ENCODE results near the gene MICB. TPM values are rescaled to one million over a fixed set of nuclear protein-coding genes. Genes with fewer than 3 reads are reported as not detected.
A peak's percentile ranks its signal among the peaks of the same experiment; 100 is the strongest.

Gene MICB
- total RNA-seq, 1 donor from 2014 or later: 1.1 TPM

- H3K4me1 ChIP-seq: peaks cover 62% of the 10 kb centered on the region
- H3K9me3 ChIP-seq (replicated peaks): no peaks in the 10 kb centered on the region
- no peak for TF ChIP-seq CTCF (IDR thresholded peaks at IDR 0.05; ENCODE audit: borderline replicate concordance)
- no peaks in the 10 kb centered on the region for H3K27me3 ChIP-seq (ENCODE audit: low read depth)
- intact Hi-C loops (cut with micrococcal nuclease): no loop called here
- H3K27ac ChIP-seq (replicated peaks): no peak overlapping the region
- no peak for DNase-seq
- peaks cover 100% of the 10 kb centered on the region for H3K36me3 ChIP-seq
- no peak overlapping the region for H3K4me3 ChIP-seq
Observed at GRCh38 chr6:31534521-31535040, 36.6 kb downstream of the MICB start.

GRCh38 chr6:31535538-31536324 is 37.8 kb downstream of the MICB start:
- Histone ChIP-seq H3K27me3 (ENCODE audit: low read depth) (no peaks in the 10 kb centered on the region), H3K36me3 (peaks cover 97% of the 10 kb centered on the region), H3K4me1 (peaks cover 71% of the 10 kb centered on the region), H3K27ac (replicated peaks) (no peak overlapping the region), H3K4me3 (no peak overlapping the region), H3K9me3 (replicated peaks) (no peaks in the 10 kb centered on the region)
- intact Hi-C loops (cut with micrococcal nuclease): no loop called here
- no peak for TF ChIP-seq CTCF (IDR thresholded peaks at IDR 0.05; ENCODE audit: borderline replicate concordance)
- no peak for DNase-seq

GRCh38 chr6:31538805-31539400 is 41.0 kb downstream of the MICB start:
- H3K27me3 ChIP-seq (ENCODE audit: low read depth): no peaks in the 10 kb centered on the region
- H3K9me3 ChIP-seq (replicated peaks): no peaks in the 10 kb centered on the region
- H3K4me3 ChIP-seq: peak overlapping the region; percentile 83
- intact Hi-C loops (cut with micrococcal nuclease): no loop called here
- TF ChIP-seq CTCF (IDR thresholded peaks at IDR 0.05; ENCODE audit: borderline replicate concordance): no peak
- H3K27ac ChIP-seq (replicated peaks): peak overlapping the region; percentile 92
- peaks cover 65% of the 10 kb centered on the region for H3K36me3 ChIP-seq
- DNase-seq: no peak
- peaks cover 72% of the 10 kb centered on the region for H3K4me1 ChIP-seq

GRCh38 chr6:31540640-31541039 is 42.7 kb downstream of the MICB start:
- peak overlapping the region; percentile 83 for H3K4me3 ChIP-seq
- intact Hi-C loops (cut with micrococcal nuclease): no loop called here
- no peaks in the 10 kb centered on the region for H3K27me3 ChIP-seq (ENCODE audit: low read depth)
- H3K4me1 ChIP-seq: peaks cover 70% of the 10 kb centered on the region
- H3K9me3 ChIP-seq (replicated peaks): no peaks in the 10 kb centered on the region
- H3K27ac ChIP-seq (replicated peaks): peak overlapping the region; percentile 92
- TF ChIP-seq CTCF (IDR thresholded peaks at IDR 0.05; ENCODE audit: borderline replicate concordance): no peak
- H3K36me3 ChIP-seq: peaks cover 47% of the 10 kb centered on the region
- no peak for DNase-seq

GRCh38 chr6:31541059-31541657 is 43.2 kb downstream of the MICB start:
- peak overlapping the region; percentile 83 for H3K4me3 ChIP-seq
- peaks cover 42% of the 10 kb centered on the region for H3K36me3 ChIP-seq
- H3K9me3 ChIP-seq (replicated peaks): no peaks in the 10 kb centered on the region
- TF ChIP-seq CTCF (IDR thresholded peaks at IDR 0.05; ENCODE audit: borderline replicate concordance): no peak
- intact Hi-C loops (cut with micrococcal nuclease): no loop called here
- no peak for DNase-seq
- H3K27me3 ChIP-seq (ENCODE audit: low read depth): no peaks in the 10 kb centered on the region
- H3K27ac ChIP-seq (replicated peaks): peak overlapping the region; percentile 92
- H3K4me1 ChIP-seq: peaks cover 66% of the 10 kb centered on the region

All from left ventricle myocardium inferior (tissue), 1 donor.